Uterus (tissue), 2 donors: Measurements from ENCODE around the gene RDM1.

ENCODE experiments used
- CTCF ChIP-seq, 4 experiments: fragments of 200-600 bp in 2 of 4; fragments of 450-650 bp in 2 of 4; sonication (generic) in 2 of 4; IDR thresholded peaks; one replicate each; pipeline ENCODE4 v1.5.1; 2016 to 2019; ENCODE audit warnings: antibody characterized with exemption in 4 of 4, mild to moderate bottlenecking in 2 of 4, moderate library complexity in 1 of 4
- POLR2A ChIP-seq, 2 donors: fragments of 450-650 bp; IDR thresholded peaks; one replicate each; pipeline ENCODE4 v1.6.1; 2016; ENCODE audit warnings: antibody characterized with exemption in 2 of 2, mild to moderate bottlenecking in 1 of 2, moderate library complexity in 1 of 2

GRCh38 chr17:35894206-35894605 is 36.4 kb downstream of the RDM1 start:
- TF ChIP-seq CTCF (IDR thresholded peaks at IDR 0.05) (no peak), POLR2A (IDR thresholded peaks at IDR 0.05) (no peak)
